ENCODE results near the gene ZFHX3.

ZFHX3 gene

DNA sequence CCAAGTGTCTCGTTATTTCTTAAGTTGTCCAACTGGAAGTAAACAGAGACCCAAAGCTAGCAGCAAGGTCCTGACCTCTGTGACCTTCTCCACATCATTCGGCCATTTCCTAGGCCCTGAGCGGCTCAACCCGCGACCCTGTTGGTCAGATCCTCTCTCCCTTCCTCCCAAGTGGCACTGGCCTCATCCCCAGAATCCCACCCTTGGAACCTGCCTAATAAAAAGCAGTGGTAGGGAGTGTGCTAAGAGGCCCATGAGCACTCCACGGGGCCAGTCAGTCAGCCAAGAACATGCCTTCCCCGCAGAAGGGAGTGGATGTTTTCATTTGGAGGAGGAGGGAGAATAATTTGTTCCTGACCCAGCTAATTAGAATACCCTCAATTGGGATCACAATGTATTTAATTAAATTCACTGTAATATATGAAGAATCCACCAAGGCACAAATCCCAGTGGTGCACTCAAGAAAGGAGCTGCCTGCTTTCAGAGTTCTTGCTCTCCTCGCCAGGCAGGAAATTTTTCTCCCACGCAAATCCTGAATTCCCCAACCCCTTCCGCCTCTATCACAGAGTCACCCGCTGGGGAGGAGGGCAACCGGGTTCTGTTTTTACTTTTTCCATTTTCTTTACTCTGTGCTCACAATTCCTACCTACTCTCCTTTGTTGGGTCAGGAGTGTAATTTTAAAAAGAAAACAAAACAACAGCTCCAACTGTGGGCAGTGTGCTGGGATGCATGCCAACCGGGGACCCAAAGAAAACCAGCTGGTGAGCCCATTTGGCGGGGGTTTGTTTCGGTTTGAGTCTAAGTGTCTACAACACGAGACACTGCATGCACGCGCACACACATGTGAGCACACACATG lies 153.4 kb downstream of the ZFHX3 start:
- DNase-seq: no peak

DNA sequence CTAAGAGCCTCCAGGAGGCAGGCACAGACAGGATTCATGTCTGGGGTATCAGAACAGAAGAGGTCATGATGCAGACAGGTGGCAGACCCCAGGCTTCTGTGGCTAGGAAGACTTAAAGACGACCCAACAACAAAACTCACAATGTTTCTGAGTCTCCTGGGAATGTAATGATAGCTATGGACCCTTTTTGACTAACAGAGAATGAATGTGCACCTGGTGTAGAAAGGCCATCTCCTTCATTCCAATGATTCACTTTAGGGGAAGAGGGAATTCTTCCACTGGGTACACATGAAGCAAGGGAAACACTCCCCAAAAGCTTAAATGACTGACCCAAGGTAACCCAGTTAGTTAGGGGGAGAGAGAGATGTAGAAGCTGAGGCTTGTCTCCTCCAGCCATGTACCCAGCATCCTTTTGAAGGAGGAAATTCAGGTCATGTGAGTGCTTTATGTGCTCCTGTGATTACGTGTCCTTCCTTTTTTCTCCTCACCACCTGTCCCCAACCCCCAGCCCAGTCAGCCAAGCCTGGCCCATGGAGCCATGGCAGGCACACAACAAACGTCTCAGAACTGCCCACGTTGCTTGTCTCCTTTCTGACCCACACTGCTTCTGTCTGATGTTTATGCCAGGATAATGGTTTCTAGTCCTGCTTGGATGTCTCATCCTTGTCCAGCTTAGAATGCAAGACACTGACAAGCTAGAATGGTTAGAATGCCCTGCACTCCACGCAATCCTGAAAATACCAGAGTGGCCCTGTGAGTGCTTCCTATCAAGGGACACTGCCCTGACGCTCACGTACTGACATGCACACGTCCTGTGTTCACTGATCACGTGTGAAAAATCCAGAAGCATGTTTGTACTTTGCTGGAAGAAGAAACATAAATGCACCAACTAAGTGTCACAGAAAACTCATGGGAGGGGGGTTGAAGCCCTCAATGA lies 156.4 kb downstream of the ZFHX3 start:
- DNase-seq: no peak

DNA sequence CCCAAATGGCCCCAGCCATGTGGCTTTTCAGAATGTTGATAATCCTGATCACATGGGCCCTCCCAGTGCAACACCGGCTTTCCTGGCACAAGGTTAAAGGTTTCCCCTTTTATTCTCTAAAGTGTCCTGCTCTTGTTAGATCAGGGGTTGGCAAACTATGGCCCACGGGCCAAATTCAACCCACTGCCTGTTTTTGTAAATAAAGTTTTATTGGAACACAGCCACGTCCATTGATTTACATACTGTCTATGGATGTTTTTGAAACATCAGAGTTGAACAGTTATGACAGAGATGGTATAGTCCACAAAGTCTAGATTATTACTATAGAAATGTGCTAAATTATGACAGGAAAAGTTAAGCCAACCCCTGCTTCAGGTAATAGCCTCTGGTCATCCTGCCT lies 157.3 kb downstream of the ZFHX3 start:
- DNase-seq: no peak

DNA sequence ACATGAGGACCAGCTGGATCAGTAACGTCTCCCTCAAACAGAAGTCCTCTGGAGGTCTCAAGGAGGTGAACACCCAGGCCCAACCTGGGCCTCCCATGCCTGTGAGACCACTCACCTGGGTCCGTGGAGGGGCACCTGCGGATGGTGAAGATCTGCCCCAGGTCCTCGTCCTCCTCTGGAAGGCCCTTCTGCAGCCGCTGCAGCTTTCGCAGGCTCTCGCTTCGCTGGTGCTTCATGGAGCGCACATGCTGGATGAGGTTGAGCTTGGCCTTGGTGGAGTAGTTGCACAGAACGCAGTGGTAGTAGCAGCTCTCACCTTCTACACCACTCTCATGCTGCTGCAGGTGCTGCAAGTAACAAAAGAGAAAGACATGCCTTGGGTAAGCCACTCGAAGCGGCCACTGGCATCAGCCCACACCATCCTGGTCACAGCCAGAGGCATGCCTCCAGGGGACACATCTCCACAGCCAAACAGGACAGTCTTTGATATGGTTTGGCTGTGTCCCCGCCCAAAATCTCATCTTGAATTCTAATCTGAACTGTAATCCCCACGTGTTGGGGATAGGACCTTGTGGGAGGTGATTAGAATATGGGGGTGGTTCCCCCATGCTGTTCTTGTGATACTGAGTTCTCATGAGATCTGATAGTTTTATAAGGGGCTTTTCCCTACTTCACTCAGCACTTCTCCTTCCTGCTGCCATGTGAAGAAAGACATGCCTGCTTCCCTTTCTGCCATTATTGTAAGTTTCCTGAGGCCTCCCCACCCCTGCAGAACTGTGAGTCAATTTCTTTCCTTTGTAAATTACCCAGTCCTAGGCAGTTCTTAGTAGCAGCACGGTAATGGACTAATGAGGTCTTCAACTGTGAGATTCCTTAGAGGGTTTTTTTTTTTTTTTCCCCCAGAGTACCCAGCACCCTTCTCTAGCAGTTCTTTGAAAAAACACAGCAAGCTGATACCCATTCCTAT lies 158.0 kb downstream of the ZFHX3 start:
- no peak for DNase-seq

DNA sequence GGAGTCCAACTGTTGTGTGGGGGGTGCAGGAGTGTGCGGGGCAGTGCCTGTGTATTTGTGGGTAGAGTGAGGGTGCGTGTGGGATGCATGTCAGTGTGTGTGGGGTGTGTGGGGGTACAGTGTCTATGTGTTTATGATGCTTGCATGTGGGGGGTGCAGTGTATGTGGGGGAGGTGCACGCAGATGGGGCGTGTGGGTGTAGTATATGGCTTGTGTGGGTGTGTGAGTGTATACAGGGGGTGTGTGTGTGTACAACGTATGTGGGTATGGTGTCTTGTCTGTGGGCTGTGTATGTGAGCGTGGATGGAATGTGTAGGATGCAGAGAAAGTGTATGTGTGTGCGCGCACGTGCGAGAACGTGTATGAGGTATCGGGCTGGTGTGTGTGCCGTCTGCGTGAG lies 160.4 kb downstream of the ZFHX3 start:
- no peak for DNase-seq

DNA sequence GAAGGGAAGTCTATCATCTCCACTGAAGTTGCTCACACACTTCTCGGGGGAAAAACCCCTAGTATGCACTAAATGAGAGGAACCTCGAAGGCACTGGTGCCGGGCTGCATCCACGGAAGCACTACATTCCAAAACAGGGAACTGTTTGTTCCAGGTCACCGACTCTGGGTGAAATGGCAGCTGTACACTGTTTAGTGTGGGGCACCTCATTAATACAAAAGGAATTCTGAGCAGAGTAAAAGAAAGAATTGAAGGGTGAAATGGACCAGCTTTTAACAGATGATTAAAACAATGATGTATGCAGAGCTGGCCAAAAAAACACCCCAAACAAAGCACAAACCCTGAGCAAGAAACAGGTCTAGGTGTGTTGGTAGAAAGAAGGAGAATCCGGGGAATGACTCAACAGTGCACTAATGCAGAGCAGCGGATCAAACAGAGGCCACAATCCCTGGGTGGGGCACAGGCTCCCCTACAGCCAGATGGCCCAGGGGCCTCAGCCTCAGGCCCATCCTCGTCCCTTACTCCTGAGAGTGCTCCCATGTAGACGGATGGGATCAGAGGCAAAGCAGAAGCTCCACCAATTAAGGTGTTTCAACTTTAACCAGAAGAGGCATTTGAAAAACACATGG lies 161.5 kb downstream of the ZFHX3 start:
- no peak for DNase-seq

DNA sequence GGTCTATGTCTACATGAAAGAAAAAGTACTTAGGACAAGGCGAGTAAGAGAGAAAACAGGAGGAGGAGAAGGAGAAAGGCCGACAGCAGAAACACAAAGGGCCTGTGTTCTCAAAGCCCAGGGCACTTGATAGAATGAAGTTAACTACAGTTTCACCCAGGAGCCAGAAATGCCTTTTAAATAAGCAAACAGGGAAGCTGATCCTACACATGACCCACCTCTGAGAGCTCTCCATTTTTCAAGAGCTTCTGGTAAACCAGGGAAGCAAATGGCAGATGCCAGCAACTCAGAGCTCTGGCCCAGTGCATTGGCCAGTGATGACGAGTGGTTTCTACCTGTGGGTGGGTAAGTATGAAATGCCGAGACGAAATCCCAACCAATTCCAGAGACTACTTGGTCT lies 163.4 kb downstream of the ZFHX3 start:
- DNase-seq: no peak

DNA sequence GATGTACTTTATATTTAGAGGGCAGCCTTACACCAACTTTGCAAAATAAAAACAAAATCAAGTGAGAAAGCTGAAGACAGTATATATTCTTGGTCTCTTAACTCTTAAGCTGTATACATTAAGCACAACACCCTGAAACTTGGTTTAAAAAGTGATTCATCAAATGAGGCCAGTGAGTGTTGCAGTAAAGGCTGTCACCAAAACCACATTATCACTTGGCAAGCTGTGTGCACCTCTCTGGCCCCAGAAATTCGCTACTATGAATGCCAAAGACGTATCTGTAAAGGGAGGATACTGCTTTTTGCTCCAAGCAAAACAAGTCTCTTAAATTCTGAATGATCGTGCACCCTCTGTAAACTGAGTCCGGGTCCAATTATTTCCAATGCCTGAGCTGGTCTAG lies 163.9 kb downstream of the ZFHX3 start:
- no peak for DNase-seq

DNA sequence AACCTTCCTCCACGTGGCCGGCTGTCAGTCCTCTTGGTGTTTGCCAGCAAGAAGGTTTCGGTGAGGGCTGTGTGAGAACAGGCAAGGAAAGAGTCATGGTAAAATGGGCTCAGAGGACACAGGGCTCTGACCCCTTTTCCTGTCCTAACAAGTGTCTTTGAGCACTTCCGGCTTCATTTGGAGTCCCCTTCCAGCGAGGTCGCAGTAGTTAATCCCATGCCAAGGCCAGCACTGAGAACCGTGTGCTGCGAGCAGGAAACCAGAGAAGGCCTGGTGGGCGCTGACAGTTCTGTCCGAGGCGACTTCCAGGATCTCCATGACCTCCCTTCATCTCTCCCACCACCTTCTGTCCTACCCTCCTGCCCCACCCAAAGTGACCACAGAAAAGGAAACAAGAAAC lies 168.1 kb downstream of the ZFHX3 start:
- no peak for DNase-seq

DNA sequence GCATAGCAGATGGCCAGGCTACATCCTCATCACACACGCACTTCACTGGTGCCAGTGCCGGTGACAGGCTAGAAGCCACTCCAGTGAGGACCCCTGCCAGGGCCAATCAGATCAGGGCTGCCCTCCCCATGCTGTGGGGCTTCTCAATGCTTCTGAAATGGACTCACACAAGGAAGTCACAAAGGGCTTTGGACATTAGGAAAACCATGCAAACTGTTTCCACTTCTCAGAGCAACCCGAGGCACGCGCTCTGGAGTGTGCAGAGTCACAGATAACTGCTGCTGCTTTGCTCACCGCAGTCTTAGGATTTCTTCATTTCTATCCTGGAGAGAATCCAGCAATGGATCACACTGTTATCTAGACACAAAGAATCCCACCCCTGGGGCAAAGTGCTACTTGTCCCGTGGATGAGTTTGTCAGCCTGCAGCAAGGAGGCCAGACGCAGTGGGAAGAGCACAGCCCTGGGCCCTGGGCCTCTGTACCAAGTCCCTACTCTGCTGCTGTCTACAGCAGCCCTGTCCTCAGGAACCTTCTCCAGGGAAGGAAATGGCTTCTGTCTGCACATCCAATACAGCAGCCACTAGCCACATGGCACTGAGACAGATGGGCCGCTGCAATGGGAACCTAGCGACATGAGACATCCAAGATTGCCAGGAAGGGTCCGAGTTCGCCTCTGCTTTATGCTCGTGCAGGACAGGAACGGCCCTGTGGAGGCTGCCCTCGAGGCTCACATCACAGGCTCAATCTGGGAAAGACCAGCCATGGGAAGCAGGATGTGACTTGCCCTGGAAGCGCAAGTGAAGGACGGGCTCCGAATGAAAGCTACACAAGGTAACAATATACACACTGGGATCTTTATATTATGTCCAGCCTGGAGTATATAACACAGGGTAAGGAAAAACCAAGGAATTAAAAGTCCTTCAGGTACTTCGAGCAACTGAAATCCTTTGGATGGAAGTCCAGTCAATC lies 169.3 kb downstream of the ZFHX3 start:
- DNase-seq: no peak

DNA sequence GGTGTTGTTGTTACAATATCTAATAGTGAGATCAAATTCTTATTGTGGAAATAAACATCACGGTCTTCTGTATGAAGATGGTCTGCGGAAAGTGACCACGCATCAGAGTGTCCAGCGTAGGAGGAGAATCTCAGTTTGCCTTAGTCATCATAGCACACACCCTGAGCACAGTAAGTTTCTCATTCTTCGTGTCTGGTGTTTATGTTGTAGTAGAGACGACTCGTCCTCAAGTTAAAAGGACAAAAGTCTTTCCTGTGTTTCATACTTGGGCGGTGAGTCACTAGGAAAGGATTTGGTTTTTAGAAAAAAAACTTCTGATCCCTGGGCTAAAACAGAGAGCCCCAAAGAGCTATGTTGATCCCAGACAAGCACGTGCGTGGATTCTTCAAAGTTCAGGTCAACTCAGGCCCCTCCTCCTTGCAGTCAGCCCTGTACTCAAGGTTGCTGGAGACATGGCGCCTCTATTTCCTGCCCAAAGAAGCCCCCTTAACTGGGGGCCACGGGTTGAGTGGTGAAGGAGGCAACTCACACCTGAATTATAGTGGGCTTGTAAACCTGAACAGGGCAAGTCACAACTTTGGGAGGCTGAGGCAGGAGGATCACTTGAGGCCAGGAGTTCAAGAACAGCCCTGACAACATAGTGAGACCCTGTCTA lies 170.4 kb downstream of the ZFHX3 start:
- no peak for DNase-seq

DNA sequence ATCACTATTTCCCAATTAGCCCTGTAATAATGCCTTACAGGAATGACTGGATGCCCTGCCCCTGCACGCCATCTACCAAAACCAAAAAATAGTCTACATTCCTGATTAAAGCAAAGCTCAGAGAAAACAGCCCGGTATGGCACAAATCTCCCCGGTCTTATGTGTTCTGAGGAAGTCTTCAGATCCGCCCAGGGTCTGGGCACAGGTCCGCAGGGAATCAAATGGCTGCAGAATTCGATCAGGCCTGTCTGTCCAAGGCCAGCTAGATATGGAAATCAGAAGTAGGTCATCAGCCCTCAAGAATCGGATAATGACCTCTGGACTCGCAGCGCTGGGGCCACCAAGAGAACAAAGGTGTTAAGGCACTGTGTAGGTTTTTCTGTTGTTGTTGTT lies 171.0 kb downstream of the ZFHX3 start:
- no peak for DNase-seq

DNA sequence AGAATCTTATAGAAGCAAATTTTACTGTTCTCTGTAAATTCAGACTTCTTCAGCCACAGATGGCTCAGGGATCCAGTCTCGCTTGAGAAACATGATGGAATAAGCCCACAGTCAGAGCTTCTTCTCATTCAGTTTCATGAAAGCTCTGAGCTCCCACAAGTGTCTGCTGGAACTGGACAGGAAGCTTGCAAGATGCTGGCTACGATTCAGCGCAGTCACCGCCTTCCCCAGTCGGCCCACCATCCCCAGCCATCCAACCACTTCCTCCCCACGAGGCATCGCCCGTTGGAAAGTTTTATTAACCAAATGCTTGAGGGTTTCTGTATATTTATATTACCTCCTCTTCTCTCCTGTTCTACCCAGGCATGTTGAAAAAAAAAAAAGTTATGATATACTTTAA lies 171.7 kb downstream of the ZFHX3 start:
- no peak for DNase-seq

DNA sequence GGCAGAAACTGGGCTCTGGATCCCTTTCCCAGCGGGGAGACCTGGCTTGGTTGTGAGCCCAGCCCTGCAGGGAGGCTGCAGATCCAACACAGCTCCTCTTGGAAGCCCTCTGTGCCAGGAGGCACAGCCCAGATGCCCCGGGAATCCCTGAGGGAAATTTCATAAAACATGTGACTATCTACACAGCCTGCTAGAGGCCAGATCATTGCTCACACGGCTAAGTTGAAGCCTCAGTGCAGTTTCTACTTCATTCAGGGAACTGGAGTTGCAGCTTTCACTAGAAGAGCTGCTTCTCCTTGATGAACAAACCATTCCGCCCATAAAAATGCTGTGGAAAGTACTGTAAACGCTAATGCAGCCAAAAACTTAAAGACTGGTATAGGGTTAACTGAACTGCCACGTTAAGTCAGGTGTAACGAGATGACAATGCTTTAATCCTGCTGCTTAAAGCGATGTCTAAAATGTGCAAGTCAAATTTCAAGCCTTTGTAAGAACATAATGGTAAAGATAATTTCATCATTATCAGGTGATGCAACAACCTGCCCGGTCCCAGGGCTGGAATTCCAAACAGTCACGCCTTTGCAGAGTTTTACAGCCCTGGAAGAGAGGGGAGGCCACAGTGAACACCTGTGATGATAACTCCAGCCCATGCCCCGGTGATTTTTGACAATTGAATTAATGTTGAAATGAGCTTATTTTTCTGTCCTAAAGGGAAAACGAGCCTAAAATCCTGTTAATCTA lies 172.5 kb downstream of the ZFHX3 start:
- DNase-seq: no peak

DNA sequence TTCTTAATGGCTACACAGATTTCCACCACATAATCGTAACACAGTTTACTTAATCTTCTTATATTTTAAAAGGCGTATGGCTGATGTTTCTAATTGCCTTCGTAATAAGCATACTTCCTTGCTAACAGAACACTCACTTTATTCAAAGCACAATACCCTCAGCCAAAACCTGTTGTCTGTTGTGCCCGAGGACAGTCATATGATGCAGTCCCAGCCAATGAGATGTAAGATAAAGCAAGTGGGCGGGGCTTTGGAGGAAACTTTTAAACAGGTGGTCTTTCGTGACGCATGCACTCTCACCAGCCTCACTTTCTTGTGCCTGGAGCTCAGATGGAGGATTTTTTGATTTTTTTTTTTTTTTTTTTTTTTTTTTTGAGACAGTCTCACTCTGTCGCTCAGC lies 174.1 kb downstream of the ZFHX3 start:
- no peak for DNase-seq

DNA sequence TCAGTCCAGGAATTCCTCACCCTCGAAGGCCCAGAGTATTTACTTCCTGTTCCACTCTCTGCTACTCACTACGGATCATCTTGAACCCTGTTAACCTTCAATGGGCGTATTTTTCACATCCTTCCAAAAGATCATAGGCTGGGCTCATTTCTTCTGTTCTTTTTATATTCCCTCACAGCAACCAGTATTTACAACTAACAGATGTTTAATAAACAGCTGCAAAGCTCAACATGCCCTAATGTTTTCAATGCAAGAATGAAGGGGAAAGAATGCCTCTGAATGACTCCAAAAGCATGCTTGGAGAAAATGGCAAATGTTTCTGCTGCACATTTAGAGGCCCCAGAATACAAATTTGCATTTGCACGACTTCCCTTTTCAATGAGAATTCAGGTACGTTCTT lies 174.9 kb downstream of the ZFHX3 start:
- DNase-seq: no peak

DNA sequence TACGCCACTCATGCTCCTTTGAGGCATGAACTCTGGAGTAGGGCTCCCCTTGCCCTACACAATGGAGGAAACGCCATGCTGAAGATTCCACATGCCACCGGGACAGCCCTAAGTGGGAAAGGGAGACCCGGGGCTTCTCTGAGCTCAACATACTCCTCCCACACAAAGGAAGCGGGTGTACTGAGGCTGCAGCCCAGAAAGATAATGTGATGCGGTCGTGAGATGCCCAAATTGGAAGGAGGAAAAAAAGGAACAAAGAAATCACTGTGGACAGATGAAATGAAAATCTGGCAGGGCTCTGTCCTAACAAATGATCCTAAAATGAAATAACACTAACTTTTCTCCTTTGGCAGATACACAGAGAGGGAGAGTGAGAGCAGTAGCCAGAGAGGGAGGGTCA lies 182.1 kb downstream of the ZFHX3 start:
- DNase-seq: no peak

DNA sequence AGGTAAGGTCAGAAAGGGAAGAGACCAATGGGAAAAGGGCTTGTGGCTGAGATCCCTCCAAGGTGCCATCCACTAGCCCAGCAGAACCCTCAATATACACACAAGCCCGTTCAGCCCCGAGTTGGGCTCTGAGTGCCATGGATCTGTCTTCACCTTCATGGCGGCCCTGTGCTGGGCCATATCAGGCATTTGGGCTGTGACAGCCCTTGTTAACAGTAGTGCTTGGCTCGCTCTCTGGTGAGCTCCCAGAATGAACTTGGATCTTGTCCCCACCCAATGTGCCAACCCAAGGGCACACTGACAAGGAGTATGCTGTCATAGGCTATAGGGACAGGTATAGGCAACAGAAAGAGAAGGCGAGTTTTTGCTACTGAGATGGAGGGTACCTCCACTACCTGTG lies 182.7 kb downstream of the ZFHX3 start:
- DNase-seq: no peak

DNA sequence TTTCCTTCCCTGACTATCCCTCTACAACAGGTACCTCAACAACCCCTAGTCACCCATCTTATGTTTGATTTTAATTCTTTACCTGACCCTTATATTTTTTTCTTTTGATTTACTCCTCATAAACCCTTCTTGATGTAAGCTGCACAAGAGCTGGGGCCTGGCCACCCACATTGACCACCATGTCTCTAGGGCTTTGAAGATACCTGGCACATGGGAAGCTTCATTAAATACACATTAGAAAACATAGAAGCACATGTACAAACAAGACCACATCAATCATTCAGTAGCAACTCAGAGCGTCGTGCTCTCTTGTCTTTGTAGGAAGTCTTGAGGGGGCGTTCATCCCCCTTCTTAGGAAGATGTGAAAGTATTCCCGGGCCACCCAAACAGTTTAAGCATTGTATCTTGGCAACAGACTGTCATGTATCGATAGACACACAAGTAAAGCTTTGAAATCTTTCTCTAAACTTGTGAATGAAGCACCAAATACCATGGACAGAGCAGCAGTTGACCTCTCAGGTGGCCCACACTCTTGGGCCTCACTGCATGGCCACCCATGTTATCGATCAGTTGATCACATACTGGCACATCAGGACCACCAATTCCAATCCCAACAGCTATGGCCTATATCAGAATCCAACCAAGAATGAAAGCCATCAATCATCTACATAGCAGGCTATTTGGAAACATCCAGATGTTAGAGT lies 183.6 kb downstream of the ZFHX3 start:
- DNase-seq: no peak

Data from activated CD4-positive, alpha-beta T cell treated with anti-CD3 and anti-CD28 coated beads for 1 hour (primary cell).